Urinary bladder (tissue), 4 donors: ENCODE data around the gene FCHSD2. TPM values are rescaled to one million over a fixed set of nuclear protein-coding genes. Genes with fewer than 3 reads are reported as not detected.
A peak's percentile ranks its signal among the peaks of the same experiment; 100 is the strongest.

Experiments
- DNase-seq: peaks from one replicate; pipeline ENCODE4 v3.0.0-alpha.2; 2015; ENCODE audit errors: extremely low spot score
- H3K27ac ChIP-seq: one replicate; pipeline ENCODE4 v1.5.1; 2013; ENCODE audit warnings: low read depth, mild to moderate bottlenecking, moderate library complexity
- H3K36me3 ChIP-seq: one replicate; pipeline ENCODE4 v1.6.1; 2013; ENCODE audit warnings: mild to moderate bottlenecking, moderate library complexity; ENCODE audit not compliant: insufficient read depth
- H3K4me1 ChIP-seq: one replicate; pipeline ENCODE4 v1.6.1; 2013; ENCODE audit warnings: mild to moderate bottlenecking, moderate library complexity; ENCODE audit not compliant: insufficient read depth
- H3K4me3 ChIP-seq: one replicate; pipeline ENCODE4 v1.5.1; 2013; ENCODE audit warnings: low read depth, low read length
- WGBS: extraction: QIAGEN DNeasy Blood & Tissue Kit; methylation state at CpG from one replicate; pipeline ENCODE4 v1.1.7; 2013; 5-methylcytosine and 5-hydroxymethylcytosine counted together
- polyA plus RNA-seq: library from polyadenylated mRNA; stranded (reverse); fragments of 200-250 nt; gene quantifications from one replicate; pipeline ENCODE4 v1.2.3, GENCODE V29; 2013
- total RNA-seq: library from RNA; depleted of rRNA; stranded (reverse); fragments of >200 nt; gene quantifications from one replicate; pipeline ENCODE4 v1.2.3, GENCODE V29; 2014
- donor health status: healthy with polysubstance abuse.
- donor health status: healthy.

The FCHSD2 gene
- total and polyA plus RNA-seq, 2 donors, result 21.4 to 40.5 TPM

- DNase-seq, result no peak
- Histone ChIP-seq H3K27ac (no peak overlapping the region), H3K4me1 (no peaks in the 10 kb centered on the region), H3K36me3 (no peaks in the 10 kb centered on the region), H3K4me3 (no peak overlapping the region)
- WGBS, result 86% methylated on average over 6 of the region's 6 CpGs
Measured at GRCh38 chr11:73152086-73152853, 10.2 kb upstream of the FCHSD2 start.

- no peak overlapping the region for H3K27ac ChIP-seq
- no peak overlapping the region for H3K4me3 ChIP-seq
- H3K4me1 ChIP-seq, result no peaks in the 10 kb centered on the region
- 93% methylated on average over 6 of the region's 6 CpGs for WGBS
- H3K36me3 ChIP-seq, result no peaks in the 10 kb centered on the region
- DNase-seq, result no peak
Measured at GRCh38 chr11:73151416-73151815, 9.3 kb upstream of the FCHSD2 start.

GRCh38 chr11:73149105-73149504 is 7.0 kb upstream of the FCHSD2 start:
- WGBS, result 41% methylated on average over 2 of the region's 2 CpGs
- no peaks in the 10 kb centered on the region for H3K4me1 ChIP-seq
- no peaks in the 10 kb centered on the region for H3K36me3 ChIP-seq
- no peak overlapping the region for H3K27ac ChIP-seq
- no peak overlapping the region for H3K4me3 ChIP-seq
- DNase-seq, result no peak

- no peak for DNase-seq
- no peaks in the 10 kb centered on the region for H3K36me3 ChIP-seq
- H3K4me3 ChIP-seq, result no peak overlapping the region
- 66% methylated on average over 15 of the region's 15 CpGs for WGBS
- H3K27ac ChIP-seq, result no peak overlapping the region
- H3K4me1 ChIP-seq, result no peaks in the 10 kb centered on the region
Measured at GRCh38 chr11:73147771-73148681, 5.9 kb upstream of the FCHSD2 start.

GRCh38 chr11:73145986-73146575 is 4.0 kb upstream of the FCHSD2 start:
- H3K27ac ChIP-seq, result no peak overlapping the region
- 92% methylated on average over 6 of the region's 6 CpGs for WGBS
- no peaks in the 10 kb centered on the region for H3K4me1 ChIP-seq
- no peak for DNase-seq
- H3K36me3 ChIP-seq, result no peaks in the 10 kb centered on the region
- no peak overlapping the region for H3K4me3 ChIP-seq

GRCh38 chr11:73143126-73143838 is 1.2 kb upstream of the FCHSD2 start:
- Histone ChIP-seq H3K4me1 (no peaks in the 10 kb centered on the region), H3K36me3 (no peaks in the 10 kb centered on the region), H3K27ac (peak overlapping the region; percentile 92), H3K4me3 (peak overlapping the region; percentile 79)
- DNase-seq, result no peak
- 10% methylated on average over 13 of the region's 13 CpGs for WGBS

GRCh38 chr11:73141309-73142127 is 600 bp downstream of the FCHSD2 start:
- H3K4me3 ChIP-seq, result peak overlapping the region; percentile 79
- no peaks in the 10 kb centered on the region for H3K4me1 ChIP-seq
- WGBS, result under 1% methylated on average over 71 of the region's 71 CpGs
- H3K36me3 ChIP-seq, result no peaks in the 10 kb centered on the region
- DNase-seq, result peak; percentile 54
- H3K27ac ChIP-seq, result peak overlapping the region; percentile 92

GRCh38 chr11:73141031-73141308 is 1.1 kb downstream of the FCHSD2 start:
- DNase-seq, result no peak
- Histone ChIP-seq H3K4me3 (peak overlapping the region; percentile 79), H3K4me1 (no peaks in the 10 kb centered on the region), H3K27ac (no peak overlapping the region), H3K36me3 (no peaks in the 10 kb centered on the region)
- under 1% methylated on average over 17 of the region's 17 CpGs for WGBS

GRCh38 chr11:73140213-73141030 is 1.7 kb downstream of the FCHSD2 start:
- WGBS, result 10% methylated on average over 26 of the region's 26 CpGs
- no peak for DNase-seq
- H3K36me3 ChIP-seq, result no peaks in the 10 kb centered on the region

GRCh38 chr11:73139476-73140198 is 2.5 kb downstream of the FCHSD2 start:
- H3K36me3 ChIP-seq, result no peaks in the 10 kb centered on the region
- 49% methylated on average over 2 of the region's 2 CpGs for WGBS
- no peak for DNase-seq
- no peaks in the 10 kb centered on the region for H3K4me1 ChIP-seq
- H3K27ac ChIP-seq, result no peak overlapping the region
- no peak overlapping the region for H3K4me3 ChIP-seq

More at GRCh38 chr11:73140213-73141030, 1.7 kb downstream of the FCHSD2 start:
- peak overlapping the region; percentile 59 for H3K27ac ChIP-seq
- H3K4me3 ChIP-seq, result peak overlapping the region; percentile 79
- no peaks in the 10 kb centered on the region for H3K4me1 ChIP-seq

- DNase-seq, result no peak
- Histone ChIP-seq H3K27ac (no peak overlapping the region), H3K36me3 (no peaks in the 10 kb centered on the region), H3K4me3 (no peak overlapping the region), H3K4me1 (no peaks in the 10 kb centered on the region)
Measured at GRCh38 chr11:73137944-73138274, 4.2 kb downstream of the FCHSD2 start.
